SK-N-SH (cell line): ENCODE results near the gene TMEM89. TPM values are rescaled to one million over a fixed set of nuclear protein-coding genes. Genes with fewer than 3 reads are reported as not detected.

ENCODE experiments used
- CTCF ChIA-PET: fragments of 300-600, 350-600 bp; formaldehyde crosslinking; extraction: SDS; loops from one replicate; lab custom pipeline; 2021; lab: Yijun Ruan, JAX
- POLR2A ChIA-PET: fragments of 350-600 bp; sonication (Branson Sonifier 250); formaldehyde crosslinking; extraction: SDS; loops from one replicate; lab custom pipeline; 2020; ENCODE audit warnings: antibody characterized with exemption, inconsistent platforms; lab: Yijun Ruan, JAX
- DNase-seq: peaks from one replicate; pipeline ENCODE4 v3.0.0; 2012
- H2AFZ ChIP-seq: fragments of 200-600 bp; sonication (generic); 2 replicates; pipeline ENCODE4 v1.8.1; 2016; ENCODE audit warnings: antibody characterized with exemption, mild to moderate bottlenecking, low read depth
- H3F3A ChIP-seq: fragments of 200-600 bp; sonication (generic); replicated peaks from 2 replicates; pipeline ENCODE3; 2016; ENCODE audit warnings: antibody characterized with exemption, mild to moderate bottlenecking; ENCODE audit not compliant: insufficient read depth
- H3K27ac ChIP-seq, 2 experiments: fragments of 200-500 bp in 1 of 2; fragments of 200-600 bp in 1 of 2; sonication (Bioruptor generic) in 1 of 2; sonication (generic), shearing (Covaris generic) in 1 of 2; 2 replicates each; pipeline versions ENCODE4 v1.5.1 to v1.6.1; 2014 to 2016; ENCODE audit warnings: low read depth in 2 of 2, inconsistent platforms in 1 of 2, low read length in 1 of 2, mild to moderate bottlenecking in 1 of 2, mixed read lengths in 1 of 2
- H3K27me3 ChIP-seq: fragments of 200-600 bp; sonication (generic), shearing (Covaris generic); 2 replicates; pipeline ENCODE4 v1.6.1; 2016; ENCODE audit warnings: mixed run types; ENCODE audit not compliant: insufficient read depth
- H3K36me3 ChIP-seq, 2 experiments: fragments of 200-500 bp in 1 of 2; fragments of 200-600 bp in 1 of 2; sonication (Bioruptor generic) in 1 of 2; sonication (generic) in 1 of 2; replicated peaks in 1 of 2; 2 replicates each; pipeline versions ENCODE3 to v1.5.1; 2014 to 2016; ENCODE audit warnings: low read length in 1 of 2, mild to moderate bottlenecking in 1 of 2; ENCODE audit not compliant: insufficient read depth in 2 of 2, control insufficient read depth in 1 of 2
- H3K4me1 ChIP-seq, 2 experiments: fragments of 200-500 bp in 1 of 2; fragments of 200-600 bp in 1 of 2; sonication (Bioruptor generic) in 1 of 2; sonication (generic), shearing (Covaris generic) in 1 of 2; 2 replicates each; pipeline versions ENCODE4 v1.5.1 to v1.6.1; 2014 to 2016; ENCODE audit warnings: low read depth in 1 of 2, low read length in 1 of 2, mixed run types in 1 of 2; ENCODE audit not compliant: insufficient read depth in 2 of 2, control insufficient read depth in 1 of 2
- H3K4me2 ChIP-seq: fragments of 200-600 bp; sonication (generic), shearing (Covaris generic); 2 replicates; pipeline ENCODE4 v1.6.1; 2017; ENCODE audit warnings: mixed run types
- H3K4me3 ChIP-seq, 2 experiments: fragments of 200-500 bp in 1 of 2; fragments of 200-600 bp in 1 of 2; sonication (Bioruptor generic) in 1 of 2; sonication (generic), shearing (Covaris generic) in 1 of 2; 2 replicates each; pipeline versions ENCODE4 v1.5.1 to v1.8.1; 2014 to 2016; ENCODE audit warnings: low read depth in 2 of 2, inconsistent platforms in 1 of 2, low read length in 1 of 2, mild to moderate bottlenecking in 1 of 2, mixed read lengths in 1 of 2, moderate library complexity in 1 of 2
- H3K79me2 ChIP-seq: fragments of 200-600 bp; sonication (generic); 2 replicates; pipeline ENCODE4 v1.8.1; 2017; ENCODE audit warnings: mild to moderate bottlenecking; ENCODE audit not compliant: insufficient read depth
- H3K9ac ChIP-seq: fragments of 200-600 bp; sonication (generic); 2 replicates; pipeline ENCODE4 v1.6.1; 2017; ENCODE audit warnings: mixed run types
- H3K9me2 ChIP-seq: fragments of 200-600 bp; sonication (generic); 2 replicates; pipeline ENCODE4 v1.6.1; 2017; ENCODE audit warnings: mixed run types
- H3K9me3 ChIP-seq: fragments of 200-600 bp; sonication (generic); 2 replicates; pipeline ENCODE4 v1.6.1; 2017; ENCODE audit warnings: mixed run types, mild to moderate bottlenecking, moderate library complexity
- H4K20me1 ChIP-seq: fragments of 200-600 bp; sonication (generic); 2 replicates; pipeline ENCODE4 v1.6.1; 2017; ENCODE audit warnings: mild to moderate bottlenecking, mixed run types; ENCODE audit not compliant: insufficient read depth
- CHD2 ChIP-seq: fragments of 150-350 bp; IDR thresholded peaks from 2 replicates; pipeline ENCODE4 v1.6.1; 2018; ENCODE audit warnings: low read length; ENCODE audit not compliant: partially characterized antibody
- ELF1 ChIP-seq: IDR thresholded peaks from 2 replicates; pipeline ENCODE4 v1.4.0; 2012
- EP300 ChIP-seq, 2 experiments: IDR thresholded peaks; 2 replicates each; pipeline versions ENCODE4 v1.4.0 to v1.6.1; 2012; ENCODE audit warnings: borderline replicate concordance in 1 of 2, low read depth in 1 of 2, low read length in 1 of 2
- EZH2phosphoT487 ChIP-seq: fragments of 200-600 bp; sonication (generic); IDR thresholded peaks from 2 replicates; pipeline ENCODE4 v1.6.1; 2017; ENCODE audit warnings: low read depth, mixed run types, mild to moderate bottlenecking, antibody characterized with exemption, moderate library complexity, borderline replicate concordance
- JUND ChIP-seq: IDR thresholded peaks from 2 replicates; pipeline ENCODE4 v1.4.0; 2012
- POLR2AphosphoS5 ChIP-seq: IDR thresholded peaks from 2 replicates; pipeline ENCODE4 v1.6.1; 2012; ENCODE audit warnings: low read depth, low read length
- RAD21 ChIP-seq: IDR thresholded peaks from 2 replicates; pipeline ENCODE4 v1.6.1; 2012; ENCODE audit warnings: mild to moderate bottlenecking, low read length
- RXRA ChIP-seq: IDR thresholded peaks from 2 replicates; pipeline ENCODE4 v1.4.0; 2012; ENCODE audit warnings: low read depth, mild to moderate bottlenecking, borderline replicate concordance
- TAF1 ChIP-seq: IDR thresholded peaks from 2 replicates; pipeline ENCODE4 v1.6.1; 2012; ENCODE audit warnings: low read depth, mild to moderate bottlenecking, low read length, moderate library complexity, borderline replicate concordance
- WGBS: methylation state at CpG from one replicate; pipeline ENCODE4 v1.1.6; 2017; ENCODE audit warnings: low lambda C conversion rate; 5-methylcytosine and 5-hydroxymethylcytosine counted together
- polyA plus RNA-seq, 3 experiments: library from polyadenylated mRNA; depleted of rRNA; stranded (reverse); fragments of >200 nt; gene quantifications; 2 replicates each; pipeline ENCODE4 v1.2.3, GENCODE V29; 2012
- TF ChIP-seq, protein P1 (sequence below): IDR thresholded peaks from 2 replicates; pipeline ENCODE4 v1.4.0; 2012; ENCODE audit warnings: low read depth
- TF ChIP-seq, protein P2 (sequence below): fragments of 150-350 bp; IDR thresholded peaks from 2 replicates; pipeline ENCODE4 v1.6.1; 2016; ENCODE audit warnings: mild to moderate bottlenecking, low read depth, low read length
- TF ChIP-seq, protein P3 (sequence below): IDR thresholded peaks from 2 replicates; pipeline ENCODE4 v1.4.0; 2012; ENCODE audit warnings: low read depth, borderline replicate concordance
- TF ChIP-seq, protein P4 (sequence below): IDR thresholded peaks from 2 replicates; pipeline ENCODE4; 2012
- TF ChIP-seq, protein P5 (sequence below): IDR thresholded peaks from 2 replicates; pipeline ENCODE4 v1.4.0; 2012; ENCODE audit warnings: low read depth, borderline replicate concordance

Gene TMEM89
- polyA plus RNA-seq, 1 of the 3 experiments (the other 2 are of a cell fraction), result not detected

DNA sequence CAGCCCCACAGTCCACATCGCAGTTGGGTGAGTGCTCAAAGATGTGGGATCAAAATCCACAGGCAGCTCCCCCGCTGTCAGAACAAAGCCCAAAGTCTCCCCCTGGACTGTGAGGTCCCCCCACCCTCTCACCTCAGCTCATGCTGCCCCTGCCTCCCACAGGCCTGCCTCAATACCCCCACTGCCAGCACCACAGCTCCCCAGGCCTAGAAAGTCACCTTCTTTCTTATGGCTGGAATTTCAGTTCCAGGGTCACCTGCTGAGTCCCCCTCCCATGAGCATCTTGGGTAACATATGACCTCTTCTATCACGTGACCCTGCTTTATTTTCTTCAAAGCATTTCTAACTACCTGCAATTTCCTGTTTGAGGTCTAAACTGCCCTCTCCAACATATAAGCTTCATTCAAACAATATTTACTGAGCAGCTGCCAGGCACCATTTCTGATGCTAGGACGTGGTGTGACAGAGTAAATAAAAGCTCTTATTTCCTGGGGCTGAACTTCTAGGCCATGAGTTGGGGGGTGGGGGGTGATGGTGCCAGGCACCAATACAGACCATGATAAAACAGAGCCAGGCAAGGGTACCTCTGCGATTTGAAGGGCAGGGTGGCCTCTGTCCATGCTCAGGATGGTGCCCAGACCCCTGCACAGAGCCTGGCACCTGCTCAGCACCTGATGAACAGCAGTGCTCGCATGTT is 2.4 kb upstream of the TMEM89 start:
- DNase-seq, result no peak
- Histone ChIP-seq H3K4me1 (no peaks in the 10 kb centered on the region), H3K9ac (no peak overlapping the region), H3K36me3 (peaks cover 3 to 12% of the 10 kb centered on the region in 2 experiments), H2AFZ (no peak overlapping the region), H3K4me2 (no peak overlapping the region), H3K4me3 (no peak overlapping the region), H4K20me1 (no peaks in the 10 kb centered on the region), H3K9me2 (no peaks in the 10 kb centered on the region), H3F3A (peaks cover under 1% of the 10 kb centered on the region), H3K79me2 (no peaks in the 10 kb centered on the region), H3K27me3 (no peaks in the 10 kb centered on the region), H3K27ac (no peak overlapping the region)
- CTCF ChIA-PET, result interaction anchor here (3.3 kb wide), 1 partner anchor 12 kb away, joined by 17 read pairs; the partner anchor contains the start of gene SLC26A6
- POLR2A ChIA-PET, result interaction anchor here (0.7 to 1.2 kb wide), 4 partner anchors 10 to 103 kb away, joined by 3 to 5 read pairs (median 3); partner anchors contain the start of gene CELSR3
- WGBS, result 89% methylated on average over 5 of the region's 6 CpGs
- TF ChIP-seq EZH2phosphoT487 (no peak), TAF1 (no peak), JUND (no peak), RXRA (no peak)
- TF ChIP-seq, protein P1, sequence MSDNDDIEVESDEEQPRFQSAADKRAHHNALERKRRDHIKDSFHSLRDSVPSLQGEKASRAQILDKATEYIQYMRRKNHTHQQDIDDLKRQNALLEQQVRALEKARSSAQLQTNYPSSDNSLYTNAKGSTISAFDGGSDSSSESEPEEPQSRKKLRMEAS, result no peak
- TF ChIP-seq, all 33 proteins: peak for 0
- H3K9me3 ChIP-seq, result no peaks in the 10 kb centered on the region

DNA sequence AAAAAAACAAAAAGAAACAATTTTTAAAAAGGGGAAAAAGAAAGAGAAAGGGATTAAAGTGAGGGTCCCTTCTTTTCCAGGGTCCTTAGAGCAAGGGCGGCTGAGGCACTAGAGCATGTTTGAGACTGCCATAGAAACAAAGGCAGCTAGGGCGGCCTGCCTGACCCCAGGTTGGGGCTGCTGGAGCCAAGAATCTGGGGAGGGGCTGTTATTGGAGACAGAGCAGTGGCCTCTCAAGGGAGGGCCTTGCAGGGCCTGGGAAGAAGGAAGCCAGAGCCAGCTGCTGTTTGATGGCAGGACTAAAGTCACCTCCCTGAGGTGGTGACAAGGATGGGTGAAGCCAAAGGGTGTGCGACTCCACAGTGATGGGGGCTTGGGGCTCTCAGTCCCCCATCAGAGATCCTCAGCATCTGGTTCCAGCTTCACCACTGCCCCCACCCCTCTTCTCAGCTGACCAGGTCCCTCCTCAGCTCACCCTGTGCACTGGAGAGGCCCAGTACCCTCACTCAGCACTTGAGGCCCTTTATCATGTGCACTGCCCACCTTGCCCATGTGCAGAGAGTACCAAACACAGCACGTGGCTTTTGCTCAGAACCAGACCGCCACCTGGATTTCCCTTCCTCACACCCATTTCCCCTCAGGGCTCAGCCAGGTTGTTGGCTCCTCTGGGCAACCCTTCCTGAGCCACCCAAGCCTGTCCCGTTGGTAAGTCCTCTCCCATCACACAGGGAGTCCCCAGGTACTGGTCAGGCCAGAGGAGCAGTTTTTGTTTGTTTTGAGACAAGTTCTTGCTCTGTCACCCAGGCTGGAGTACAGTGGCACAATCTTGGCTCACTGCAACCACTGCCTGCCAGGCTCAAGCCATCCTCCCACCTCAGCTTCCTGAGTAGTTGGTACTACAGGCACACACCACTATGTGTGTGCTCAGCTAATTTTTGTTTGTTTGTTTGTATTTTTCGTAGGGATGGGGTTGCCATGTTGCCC is 1.7 kb downstream of the TMEM89 start:
- TF ChIP-seq EP300 (IDR thresholded peaks at IDR 0.05; ENCODE audit: borderline replicate concordance in 1 of 2, low read depth in 1 of 2, low read length in 1 of 2) (no peak), CHD2 (no peak), ELF1 (no peak), JUND (no peak), POLR2AphosphoS5 (no peak), RAD21 (no peak)
- TF ChIP-seq, protein P2, sequence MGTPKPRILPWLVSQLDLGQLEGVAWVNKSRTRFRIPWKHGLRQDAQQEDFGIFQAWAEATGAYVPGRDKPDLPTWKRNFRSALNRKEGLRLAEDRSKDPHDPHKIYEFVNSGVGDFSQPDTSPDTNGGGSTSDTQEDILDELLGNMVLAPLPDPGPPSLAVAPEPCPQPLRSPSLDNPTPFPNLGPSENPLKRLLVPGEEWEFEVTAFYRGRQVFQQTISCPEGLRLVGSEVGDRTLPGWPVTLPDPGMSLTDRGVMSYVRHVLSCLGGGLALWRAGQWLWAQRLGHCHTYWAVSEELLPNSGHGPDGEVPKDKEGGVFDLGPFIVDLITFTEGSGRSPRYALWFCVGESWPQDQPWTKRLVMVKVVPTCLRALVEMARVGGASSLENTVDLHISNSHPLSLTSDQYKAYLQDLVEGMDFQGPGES, result no peak
- TF ChIP-seq, protein P3, sequence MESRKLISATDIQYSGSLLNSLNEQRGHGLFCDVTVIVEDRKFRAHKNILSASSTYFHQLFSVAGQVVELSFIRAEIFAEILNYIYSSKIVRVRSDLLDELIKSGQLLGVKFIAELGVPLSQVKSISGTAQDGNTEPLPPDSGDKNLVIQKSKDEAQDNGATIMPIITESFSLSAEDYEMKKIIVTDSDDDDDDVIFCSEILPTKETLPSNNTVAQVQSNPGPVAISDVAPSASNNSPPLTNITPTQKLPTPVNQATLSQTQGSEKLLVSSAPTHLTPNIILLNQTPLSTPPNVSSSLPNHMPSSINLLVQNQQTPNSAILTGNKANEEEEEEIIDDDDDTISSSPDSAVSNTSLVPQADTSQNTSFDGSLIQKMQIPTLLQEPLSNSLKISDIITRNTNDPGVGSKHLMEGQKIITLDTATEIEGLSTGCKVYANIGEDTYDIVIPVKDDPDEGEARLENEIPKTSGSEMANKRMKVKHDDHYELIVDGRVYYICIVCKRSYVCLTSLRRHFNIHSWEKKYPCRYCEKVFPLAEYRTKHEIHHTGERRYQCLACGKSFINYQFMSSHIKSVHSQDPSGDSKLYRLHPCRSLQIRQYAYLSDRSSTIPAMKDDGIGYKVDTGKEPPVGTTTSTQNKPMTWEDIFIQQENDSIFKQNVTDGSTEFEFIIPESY, result no peak
- TF ChIP-seq, protein P4, sequence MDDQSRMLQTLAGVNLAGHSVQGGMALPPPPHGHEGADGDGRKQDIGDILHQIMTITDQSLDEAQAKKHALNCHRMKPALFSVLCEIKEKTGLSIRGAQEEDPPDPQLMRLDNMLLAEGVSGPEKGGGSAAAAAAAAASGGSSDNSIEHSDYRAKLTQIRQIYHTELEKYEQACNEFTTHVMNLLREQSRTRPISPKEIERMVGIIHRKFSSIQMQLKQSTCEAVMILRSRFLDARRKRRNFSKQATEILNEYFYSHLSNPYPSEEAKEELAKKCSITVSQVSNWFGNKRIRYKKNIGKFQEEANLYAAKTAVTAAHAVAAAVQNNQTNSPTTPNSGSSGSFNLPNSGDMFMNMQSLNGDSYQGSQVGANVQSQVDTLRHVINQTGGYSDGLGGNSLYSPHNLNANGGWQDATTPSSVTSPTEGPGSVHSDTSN, result no peak
- TF ChIP-seq, protein P5, sequence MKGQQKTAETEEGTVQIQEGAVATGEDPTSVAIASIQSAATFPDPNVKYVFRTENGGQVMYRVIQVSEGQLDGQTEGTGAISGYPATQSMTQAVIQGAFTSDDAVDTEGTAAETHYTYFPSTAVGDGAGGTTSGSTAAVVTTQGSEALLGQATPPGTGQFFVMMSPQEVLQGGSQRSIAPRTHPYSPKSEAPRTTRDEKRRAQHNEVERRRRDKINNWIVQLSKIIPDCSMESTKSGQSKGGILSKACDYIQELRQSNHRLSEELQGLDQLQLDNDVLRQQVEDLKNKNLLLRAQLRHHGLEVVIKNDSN, result no peak
- POLR2A ChIA-PET, result no interaction called here

More for the DNA sequence above, 1.7 kb downstream of the TMEM89 start:
- H4K20me1 ChIP-seq, result no peaks in the 10 kb centered on the region
- H3K27ac ChIP-seq, result no peak overlapping the region
- no peak for DNase-seq
- H2AFZ ChIP-seq, result no peak overlapping the region
- H3K27me3 ChIP-seq, result no peaks in the 10 kb centered on the region
- no peaks in the 10 kb centered on the region for H3K79me2 ChIP-seq
- no peak overlapping the region for H3K4me3 ChIP-seq
- no peak overlapping the region for H3K4me2 ChIP-seq
- CTCF ChIA-PET, result interaction anchor here (0.8 kb wide), 1 partner anchor 60 kb away, joined by 3 read pairs; no protein-coding TSS in a partner anchor
- no peaks in the 10 kb centered on the region for H3K9me2 ChIP-seq
- H3F3A ChIP-seq, result peaks cover 3% of the 10 kb centered on the region
- H3K36me3 ChIP-seq, result no peaks in the 10 kb centered on the region
- H3K9ac ChIP-seq, result no peak overlapping the region
- H3K4me1 ChIP-seq, result no peaks in the 10 kb centered on the region
- 87% methylated on average over 7 of the region's 7 CpGs for WGBS
- H3K9me3 ChIP-seq, result 0 out of 2 replicates have a peak, but pooled peaks cover 8% of the 10 kb centered on the region
